Neural crest cell (in vitro differentiated cells): ENCODE results near the gene MAPK12. TPM values are rescaled to one million over a fixed set of nuclear protein-coding genes. Genes with fewer than 3 reads are reported as not detected.

Source experiments
- DNase-seq: peaks from one replicate; pipeline ENCODE4 v3.0.0; 2021; ENCODE audit warnings: low read depth, mixed read lengths, low spot score
- H3K27ac Mint-ChIP-seq: one replicate; pipeline ENCODE4 v1.8.0; 2021; ENCODE audit warnings: mild to moderate bottlenecking, mixed read lengths; ENCODE audit not compliant: unreplicated experiment
- H3K27me3 Mint-ChIP-seq: 2 replicates; pipeline ENCODE4 v1.8.0; 2021; ENCODE audit warnings: low read depth, mild to moderate bottlenecking, mixed read lengths
- H3K36me3 Mint-ChIP-seq: 2 replicates; pipeline ENCODE4 v1.8.0; 2021; ENCODE audit warnings: low read depth, mild to moderate bottlenecking, mixed read lengths
- H3K4me1 Mint-ChIP-seq: 2 replicates; pipeline ENCODE4 v1.8.0; 2021; ENCODE audit warnings: mixed read lengths
- H3K4me3 Mint-ChIP-seq: one replicate; pipeline ENCODE4 v1.8.0; 2021; ENCODE audit warnings: mild to moderate bottlenecking, mixed read lengths
- H3K9me3 Mint-ChIP-seq: 2 replicates; pipeline ENCODE4 v1.8.0; 2021; ENCODE audit warnings: mixed read lengths
- total RNA-seq: library from RNA; stranded (reverse); gene quantifications from 2 replicates; pipeline ENCODE4 v1.2.1, GENCODE V29; 2021
- TF ChIP-seq, protein P1 (sequence below): fragments of 200-600 bp; sonication (generic); conservative IDR thresholded peaks from 2 replicates; pipeline ENCODE4 v1.5.0; 2021; ENCODE audit warnings: antibody characterized with exemption, mild to moderate bottlenecking

The MAPK12 gene
- total RNA-seq, 1 donor from 2014 or later, result 46.5 TPM

DNA sequence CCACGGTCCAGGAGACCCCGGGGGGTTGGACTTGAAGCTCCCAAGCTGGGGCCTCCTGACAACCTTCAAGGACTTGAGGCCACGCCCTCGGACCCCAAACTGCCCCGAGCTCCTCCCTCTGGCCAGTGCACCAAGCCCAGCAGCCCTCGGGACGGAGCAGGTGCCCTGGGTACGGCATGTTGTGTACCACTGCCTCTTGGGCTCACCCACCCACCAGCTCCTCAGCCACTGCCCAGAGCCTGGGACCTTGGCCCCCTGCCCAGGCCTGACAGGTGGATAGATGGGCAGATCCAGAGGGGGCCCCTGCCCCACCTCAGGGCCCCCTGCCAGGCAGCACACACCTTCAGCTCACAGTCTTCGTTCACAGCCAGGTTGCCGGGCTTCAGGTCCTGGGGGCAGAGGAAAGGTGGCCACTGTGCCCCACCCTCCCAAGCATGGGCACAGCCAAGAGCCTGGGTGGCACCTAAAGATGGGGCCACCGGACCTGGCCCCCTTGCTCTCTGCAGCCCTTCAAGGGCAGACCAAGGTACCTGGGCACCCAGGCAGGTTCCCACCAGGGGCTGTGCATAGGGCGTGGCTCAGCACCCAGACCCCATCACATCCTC, 5.1 kb downstream of the MAPK12 start:
- no peaks in the 10 kb centered on the region for H3K4me1 Mint-ChIP-seq
- TF ChIP-seq, protein P1, sequence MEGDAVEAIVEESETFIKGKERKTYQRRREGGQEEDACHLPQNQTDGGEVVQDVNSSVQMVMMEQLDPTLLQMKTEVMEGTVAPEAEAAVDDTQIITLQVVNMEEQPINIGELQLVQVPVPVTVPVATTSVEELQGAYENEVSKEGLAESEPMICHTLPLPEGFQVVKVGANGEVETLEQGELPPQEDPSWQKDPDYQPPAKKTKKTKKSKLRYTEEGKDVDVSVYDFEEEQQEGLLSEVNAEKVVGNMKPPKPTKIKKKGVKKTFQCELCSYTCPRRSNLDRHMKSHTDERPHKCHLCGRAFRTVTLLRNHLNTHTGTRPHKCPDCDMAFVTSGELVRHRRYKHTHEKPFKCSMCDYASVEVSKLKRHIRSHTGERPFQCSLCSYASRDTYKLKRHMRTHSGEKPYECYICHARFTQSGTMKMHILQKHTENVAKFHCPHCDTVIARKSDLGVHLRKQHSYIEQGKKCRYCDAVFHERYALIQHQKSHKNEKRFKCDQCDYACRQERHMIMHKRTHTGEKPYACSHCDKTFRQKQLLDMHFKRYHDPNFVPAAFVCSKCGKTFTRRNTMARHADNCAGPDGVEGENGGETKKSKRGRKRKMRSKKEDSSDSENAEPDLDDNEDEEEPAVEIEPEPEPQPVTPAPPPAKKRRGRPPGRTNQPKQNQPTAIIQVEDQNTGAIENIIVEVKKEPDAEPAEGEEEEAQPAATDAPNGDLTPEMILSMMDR, result no peak
- no peaks in the 10 kb centered on the region for H3K27me3 Mint-ChIP-seq
- no peaks in the 10 kb centered on the region for H3K36me3 Mint-ChIP-seq
- H3K9me3 Mint-ChIP-seq, result no peaks in the 10 kb centered on the region
- H3K27ac Mint-ChIP-seq, result no peak overlapping the region
- DNase-seq, result no peak
- H3K4me3 Mint-ChIP-seq, result no peak overlapping the region

DNA sequence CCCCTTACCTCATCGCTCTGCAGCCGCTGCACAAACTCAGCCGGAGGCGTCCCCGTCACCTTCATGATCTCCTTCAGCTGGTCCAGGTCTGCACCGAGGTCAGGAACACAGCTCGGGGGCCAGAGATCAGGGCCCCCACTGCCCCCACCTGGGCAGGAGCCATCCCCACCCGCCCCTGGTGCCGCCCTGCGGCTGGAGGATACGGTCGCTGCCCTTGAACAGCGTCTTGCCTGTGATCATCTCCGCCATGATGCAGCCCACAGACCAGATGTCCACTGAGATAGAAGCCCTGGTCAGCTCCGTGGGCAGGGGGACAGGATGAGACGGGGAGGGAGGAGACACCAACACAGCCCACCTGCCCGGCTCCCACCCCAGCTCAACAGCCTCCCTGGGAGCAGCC, 5.9 kb downstream of the MAPK12 start:
- DNase-seq, result no peak
- H3K9me3 Mint-ChIP-seq, result no peaks in the 10 kb centered on the region
- no peaks in the 10 kb centered on the region for H3K4me1 Mint-ChIP-seq
- no peak overlapping the region for H3K4me3 Mint-ChIP-seq
- TF ChIP-seq, protein P1, result no peak
- H3K27ac Mint-ChIP-seq, result no peak overlapping the region
- H3K27me3 Mint-ChIP-seq, result no peaks in the 10 kb centered on the region
- H3K36me3 Mint-ChIP-seq, result no peaks in the 10 kb centered on the region

DNA sequence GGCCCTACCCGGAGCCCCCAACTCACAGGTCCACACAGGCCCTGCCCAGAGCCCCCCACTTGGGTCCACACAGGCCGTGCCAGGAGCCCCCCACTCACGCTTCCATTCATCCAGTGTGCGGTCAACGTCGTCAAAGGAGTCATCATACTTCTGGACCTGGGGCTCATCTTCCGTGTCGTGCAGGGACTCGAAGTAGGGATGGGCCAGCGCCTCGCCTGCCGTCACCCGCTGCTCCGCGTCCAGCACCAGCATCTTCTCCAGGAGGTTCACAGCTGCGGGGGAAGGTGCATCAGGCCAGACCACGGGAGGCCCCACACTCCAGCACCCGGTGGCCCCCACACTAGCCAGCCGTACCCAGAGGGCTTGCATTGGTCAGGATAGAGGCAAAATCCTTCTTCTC, 6.4 kb downstream of the MAPK12 start:
- TF ChIP-seq, protein P1, result no peak
- no peaks in the 10 kb centered on the region for H3K27me3 Mint-ChIP-seq
- H3K9me3 Mint-ChIP-seq, result no peaks in the 10 kb centered on the region
- DNase-seq, result no peak
- peaks cover 3% of the 10 kb centered on the region for H3K4me1 Mint-ChIP-seq
- no peak overlapping the region for H3K27ac Mint-ChIP-seq
- no peak overlapping the region for H3K4me3 Mint-ChIP-seq
- no peaks in the 10 kb centered on the region for H3K36me3 Mint-ChIP-seq

DNA sequence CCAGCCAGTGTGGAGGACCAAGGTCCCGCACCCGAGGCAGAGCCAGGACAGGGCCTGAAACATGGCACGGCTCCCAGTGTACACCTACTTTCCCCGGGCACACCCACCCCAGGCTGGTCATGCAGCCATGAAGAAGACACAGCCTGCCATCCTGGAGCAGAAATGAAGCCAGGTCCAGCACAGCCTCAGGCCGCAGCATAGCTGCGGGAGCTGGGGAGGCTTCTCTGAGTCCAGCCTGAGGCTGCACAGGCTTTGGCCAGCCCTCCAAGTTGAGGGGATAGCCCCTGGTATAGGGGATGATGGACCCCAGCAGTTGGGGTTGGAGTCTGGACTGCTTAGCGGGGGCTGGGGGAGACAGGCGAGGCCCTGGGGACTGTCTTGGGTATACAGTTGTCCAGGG, 7.5 kb downstream of the MAPK12 start:
- Mint-ChIP-seq H3K9me3 (no peaks in the 10 kb centered on the region), H3K27ac (no peak overlapping the region), H3K4me3 (peak overlapping the region; percentile 67), H3K4me1 (peaks cover 5% of the 10 kb centered on the region), H3K27me3 (no peaks in the 10 kb centered on the region), H3K36me3 (no peaks in the 10 kb centered on the region)
- DNase-seq, result no peak
- TF ChIP-seq, protein P1, result no peak

DNA sequence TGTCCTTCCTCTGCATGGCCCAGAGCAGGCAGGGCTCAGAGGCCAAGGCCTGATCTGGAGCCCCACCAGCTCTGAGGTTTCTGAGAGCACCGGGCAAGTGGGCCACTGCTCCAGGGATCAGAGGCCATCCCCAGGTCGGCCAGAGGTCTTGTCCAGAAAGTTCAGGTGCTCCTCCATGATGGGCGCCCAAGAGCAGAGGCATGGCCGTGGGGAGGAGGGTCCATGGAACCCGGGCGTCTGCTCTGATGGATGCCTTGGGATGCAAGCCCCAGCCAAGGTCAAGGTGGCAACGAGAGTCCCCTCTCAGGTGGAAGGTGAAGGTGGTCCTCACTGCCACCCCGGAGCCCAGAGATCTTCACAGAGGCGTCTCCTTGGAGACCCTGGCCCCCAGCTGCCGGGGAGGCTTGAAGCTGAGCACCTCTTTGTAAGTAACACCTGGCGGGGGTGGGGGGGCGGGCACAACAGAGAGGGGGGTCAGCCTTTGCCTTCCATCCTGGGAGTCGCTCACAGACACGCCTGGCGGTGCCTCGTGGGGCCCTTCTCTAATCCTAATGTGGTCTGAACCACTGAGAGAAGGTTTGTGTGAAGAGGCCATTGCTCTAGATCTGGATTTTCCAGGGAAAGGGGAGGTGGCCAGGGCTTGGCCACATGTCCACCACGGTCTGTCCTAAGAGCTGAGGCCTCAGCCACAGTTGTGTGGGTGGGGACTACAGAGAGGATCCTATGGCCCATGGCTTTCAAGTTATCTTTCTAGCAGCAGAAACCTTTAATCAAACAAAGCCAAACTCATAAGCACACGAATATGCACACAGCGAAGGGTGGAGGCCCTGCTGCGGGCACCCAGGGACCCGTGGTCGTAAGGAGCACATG, 8.2 kb downstream of the MAPK12 start:
- peak overlapping the region; percentile 67 for H3K4me3 Mint-ChIP-seq
- H3K36me3 Mint-ChIP-seq, result no peaks in the 10 kb centered on the region
- no peaks in the 10 kb centered on the region for H3K27me3 Mint-ChIP-seq
- H3K4me1 Mint-ChIP-seq, result peaks cover 5% of the 10 kb centered on the region
- no peak for DNase-seq
- no peak overlapping the region for H3K27ac Mint-ChIP-seq
- TF ChIP-seq, protein P1, result no peak
- H3K9me3 Mint-ChIP-seq, result no peaks in the 10 kb centered on the region
